Vagina (tissue), 2 donors: ENCODE measurements around the gene CYB5A. TPM values are rescaled to one million over a fixed set of nuclear protein-coding genes. Genes with fewer than 3 reads are reported as not detected.

Source experiments
- DNase-seq, 2 donors: peaks; one replicate each; pipeline ENCODE4 v3.0.0-alpha.2; 2017; ENCODE audit errors: extremely low spot score in 2 of 2
- H3K27ac ChIP-seq: fragments of 200-600 bp; sonication (generic); one replicate; pipeline ENCODE4 v1.5.1; 2019
- H3K27me3 ChIP-seq: fragments of 200-600 bp; sonication (generic); one replicate; pipeline ENCODE4 v1.5.1; 2019
- H3K36me3 ChIP-seq, 2 donors: fragments of 200-600 bp; sonication (generic); one replicate each; pipeline ENCODE4 v1.5.1; 2017 to 2019
- H3K4me1 ChIP-seq: fragments of 200-600 bp; sonication (generic); one replicate; pipeline ENCODE4 v1.5.1; 2019
- H3K4me3 ChIP-seq, 2 donors: fragments of 200-600 bp; sonication (generic); 1 replicate in 1 of 2; 2 replicates in 1 of 2; pipeline ENCODE4 v1.5.1; 2016 to 2019
- H3K9me3 ChIP-seq: fragments of 200-600 bp; sonication (generic); one replicate; pipeline ENCODE4 v1.5.1; 2019
- CTCF ChIP-seq, 3 experiments: fragments of 450-650 bp in 2 of 3; fragments of 200-600 bp in 1 of 3; sonication (generic) in 1 of 3; IDR thresholded peaks; one replicate each; pipeline ENCODE4 v1.5.1; 2017 to 2019; ENCODE audit warnings: antibody characterized with exemption in 3 of 3, mild to moderate bottlenecking in 2 of 3, moderate library complexity in 2 of 3
- POLR2A ChIP-seq, 2 donors: fragments of 450-650 bp; IDR thresholded peaks; one replicate each; pipeline ENCODE4 v1.6.1; 2017; ENCODE audit warnings: antibody characterized with exemption in 2 of 2, mild to moderate bottlenecking in 2 of 2, moderate library complexity in 2 of 2
- POLR2AphosphoS5 ChIP-seq, 2 donors: sonication (generic); formaldehyde crosslinking; IDR thresholded peaks; one replicate each; pipeline ENCODE4 v1.9.0; 2017; ENCODE audit warnings: antibody characterized with exemption in 2 of 2, mild to moderate bottlenecking in 2 of 2, low read depth in 1 of 2; ENCODE audit not compliant: insufficient read depth in 1 of 2
- intact Hi-C: fragments of 100-400 bp; cut with DNase I; formaldehyde crosslinking; loops from one replicate; pipeline ENCODE4 v1.15.1; 2023
- total RNA-seq: library from RNA; depleted of rRNA; stranded (reverse); fragments of >200 nt; gene quantifications from one replicate; pipeline ENCODE4 v1.2.3, GENCODE V29; 2016

CYB5A gene
- total RNA-seq, 1 donor from 2014 or later = 88.6 TPM

- no peak for TF ChIP-seq CTCF (IDR thresholded peaks at IDR 0.05)
- TF ChIP-seq POLR2AphosphoS5 (IDR thresholded peaks at IDR 0.05; ENCODE audit: insufficient read depth in 1 of 2, low read depth in 1 of 2) = no peak
- TF ChIP-seq POLR2A (IDR thresholded peaks at IDR 0.05) = no peak
- intact Hi-C loops = no loop called here
- Histone ChIP-seq H3K4me1 (no peaks in the 10 kb centered on the region), H3K9me3 (no peaks in the 10 kb centered on the region), H3K27ac (no peak overlapping the region), H3K4me3 (no peak overlapping the region), H3K36me3 (no peaks in the 10 kb centered on the region), H3K27me3 (no peaks in the 10 kb centered on the region)
- no peak for DNase-seq
These were observed 49.2 kb downstream of the CYB5A start for GRCh38 chr18:74242438-74243096.

- intact Hi-C loops = no loop called here
- no peak for DNase-seq
- H3K9me3 ChIP-seq = no peaks in the 10 kb centered on the region
- TF ChIP-seq POLR2A (IDR thresholded peaks at IDR 0.05) = no peak
- H3K27me3 ChIP-seq = no peaks in the 10 kb centered on the region
- no peaks in the 10 kb centered on the region for H3K36me3 ChIP-seq
- no peak overlapping the region for H3K27ac ChIP-seq
- no peaks in the 10 kb centered on the region for H3K4me1 ChIP-seq
- no peak overlapping the region for H3K4me3 ChIP-seq
These were observed 49.8 kb downstream of the CYB5A start for GRCh38 chr18:74241970-74242369.

GRCh38 chr18:74241426-74241825 is 50.3 kb downstream of the CYB5A start:
- no peak overlapping the region for H3K27ac ChIP-seq
- DNase-seq = no peak
- intact Hi-C loops = no loop called here
- H3K36me3 ChIP-seq = no peaks in the 10 kb centered on the region
- no peak overlapping the region for H3K4me3 ChIP-seq
- no peak for TF ChIP-seq POLR2A (IDR thresholded peaks at IDR 0.05)
- no peak for TF ChIP-seq CTCF (IDR thresholded peaks at IDR 0.05)
- TF ChIP-seq POLR2AphosphoS5 (IDR thresholded peaks at IDR 0.05; ENCODE audit: insufficient read depth in 1 of 2, low read depth in 1 of 2) = no peak
- no peaks in the 10 kb centered on the region for H3K9me3 ChIP-seq
- H3K4me1 ChIP-seq = no peaks in the 10 kb centered on the region
- no peaks in the 10 kb centered on the region for H3K27me3 ChIP-seq

GRCh38 chr18:74239567-74239966 is 52.2 kb downstream of the CYB5A start:
- Histone ChIP-seq H3K27ac (no peak overlapping the region), H3K36me3 (no peaks in the 10 kb centered on the region), H3K4me3 (no peak overlapping the region), H3K4me1 (peaks cover 14% of the 10 kb centered on the region), H3K9me3 (no peaks in the 10 kb centered on the region), H3K27me3 (no peaks in the 10 kb centered on the region)
- no peak for DNase-seq
- TF ChIP-seq POLR2AphosphoS5 (IDR thresholded peaks at IDR 0.05; ENCODE audit: insufficient read depth in 1 of 2, low read depth in 1 of 2) (no peak), CTCF (IDR thresholded peaks at IDR 0.05) (no peak)
- intact Hi-C loops = no loop called here

- H3K27ac ChIP-seq = peak overlapping the region; percentile 22
- intact Hi-C loops = no loop called here
- no peaks in the 10 kb centered on the region for H3K36me3 ChIP-seq
- H3K4me3 ChIP-seq = no peak overlapping the region
- DNase-seq = no peak
- TF ChIP-seq POLR2A (IDR thresholded peaks at IDR 0.05) (no peak), CTCF (IDR thresholded peaks at IDR 0.05) (no peak), POLR2AphosphoS5 (IDR thresholded peaks at IDR 0.05; ENCODE audit: insufficient read depth in 1 of 2, low read depth in 1 of 2) (peak in 1 of 2 donors; percentile 26)
- H3K4me1 ChIP-seq = peaks cover 20% of the 10 kb centered on the region
- H3K27me3 ChIP-seq = no peaks in the 10 kb centered on the region
- no peaks in the 10 kb centered on the region for H3K9me3 ChIP-seq
These were observed 57.2 kb downstream of the CYB5A start for GRCh38 chr18:74234326-74235171.
